GM12878 (cell line): Measurements from ENCODE around the gene FIBIN.

Experiments
- BRCA1 ChIP-seq: IDR thresholded peaks from 2 replicates; pipeline ENCODE4 v1.6.1; 2011; ENCODE audit warnings: low read depth, low read length, improper control_type of control experiment
- HDGF ChIP-seq: fragments of 450-650 bp; IDR thresholded peaks from 2 replicates; pipeline ENCODE4 v1.6.1; 2016; ENCODE audit warnings: antibody characterized with exemption
- POLR2A ChIP-seq: IDR thresholded peaks from 2 replicates; pipeline ENCODE4 v1.6.1; 2011; ENCODE audit warnings: low read depth, mild to moderate bottlenecking, low read length
- POLR2AphosphoS5 ChIP-seq: IDR thresholded peaks from 2 replicates; pipeline ENCODE4 v1.6.1; 2011; ENCODE audit warnings: mild to moderate bottlenecking, low read length, inconsistent platforms
- RAD21 ChIP-seq: IDR thresholded peaks from 2 replicates; pipeline ENCODE4 v1.6.1; 2011; ENCODE audit warnings: mild to moderate bottlenecking, low read depth, low read length, moderate library complexity; ENCODE audit not compliant: insufficient read depth
- SP1 ChIP-seq: IDR thresholded peaks from one replicate; pipeline ENCODE4 v1.6.1; 2011; ENCODE audit warnings: low read depth, low read length
- SUZ12 ChIP-seq: fragments of 200-600 bp; sonication (generic); IDR thresholded peaks from one replicate; pipeline ENCODE4 v1.6.1; 2018; ENCODE audit warnings: antibody characterized with exemption, mild to moderate bottlenecking; ENCODE audit not compliant: unreplicated experiment
- TF ChIP-seq, protein P1 (sequence below), 3 experiments: IDR thresholded peaks in 2 of 3; conservative IDR thresholded peaks in 1 of 3; 2 replicates each; pipeline ENCODE4 v1.5.1; 2011; ENCODE audit warnings: low read depth in 3 of 3, low read length in 3 of 3, mild to moderate bottlenecking in 3 of 3, control low read depth in 2 of 3, moderate library complexity in 2 of 3, inconsistent platforms in 1 of 3, mixed read lengths in 1 of 3; ENCODE audit not compliant: control insufficient read depth in 2 of 3, insufficient read depth in 1 of 3; ENCODE audit errors: extremely low read depth in 1 of 3

DNA sequence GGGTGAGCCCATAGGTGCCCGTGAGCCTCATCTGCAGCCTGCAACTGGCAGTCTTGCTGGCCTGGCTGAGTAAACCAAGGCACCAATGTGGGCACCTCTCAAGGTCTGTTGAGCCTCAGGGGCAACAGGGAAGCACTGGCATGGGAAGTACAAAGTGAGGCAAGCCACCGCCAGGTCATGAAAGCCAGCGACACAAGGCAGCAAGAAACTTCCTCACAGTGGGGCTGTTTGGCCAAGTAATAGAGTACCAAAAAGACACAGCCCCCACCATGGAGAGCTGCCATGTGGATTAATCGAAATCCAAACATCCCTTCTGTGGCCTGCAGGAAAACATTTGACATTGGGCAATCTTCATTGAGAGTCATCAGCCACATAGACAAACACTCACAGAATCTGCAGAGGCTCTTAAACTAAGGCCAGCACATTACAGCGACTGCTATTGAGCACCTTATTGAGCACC, 43.6 kb upstream of the FIBIN start:
- TF ChIP-seq RAD21 (no peak), POLR2AphosphoS5 (no peak), BRCA1 (no peak), HDGF (no peak), POLR2A (no peak), SP1 (no peak), SUZ12 (no peak)
- TF ChIP-seq, protein P1, sequence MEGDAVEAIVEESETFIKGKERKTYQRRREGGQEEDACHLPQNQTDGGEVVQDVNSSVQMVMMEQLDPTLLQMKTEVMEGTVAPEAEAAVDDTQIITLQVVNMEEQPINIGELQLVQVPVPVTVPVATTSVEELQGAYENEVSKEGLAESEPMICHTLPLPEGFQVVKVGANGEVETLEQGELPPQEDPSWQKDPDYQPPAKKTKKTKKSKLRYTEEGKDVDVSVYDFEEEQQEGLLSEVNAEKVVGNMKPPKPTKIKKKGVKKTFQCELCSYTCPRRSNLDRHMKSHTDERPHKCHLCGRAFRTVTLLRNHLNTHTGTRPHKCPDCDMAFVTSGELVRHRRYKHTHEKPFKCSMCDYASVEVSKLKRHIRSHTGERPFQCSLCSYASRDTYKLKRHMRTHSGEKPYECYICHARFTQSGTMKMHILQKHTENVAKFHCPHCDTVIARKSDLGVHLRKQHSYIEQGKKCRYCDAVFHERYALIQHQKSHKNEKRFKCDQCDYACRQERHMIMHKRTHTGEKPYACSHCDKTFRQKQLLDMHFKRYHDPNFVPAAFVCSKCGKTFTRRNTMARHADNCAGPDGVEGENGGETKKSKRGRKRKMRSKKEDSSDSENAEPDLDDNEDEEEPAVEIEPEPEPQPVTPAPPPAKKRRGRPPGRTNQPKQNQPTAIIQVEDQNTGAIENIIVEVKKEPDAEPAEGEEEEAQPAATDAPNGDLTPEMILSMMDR (IDR thresholded peaks at IDR 0.05 in 2 of 3, conservative IDR thresholded peaks at IDR 0.05 in 1 of 3; ENCODE audit: control insufficient read depth in 2 of 3, extremely low read depth in 1 of 3, insufficient read depth in 1 of 3, low read depth in 3 of 3, low read length in 3 of 3), result no peak
